ENCODE data around the gene GLOD4.
"Not testable (repeated sequence)": the region's sequence is repeated elsewhere in the genome, so short reads cannot be mapped to it uniquely, and the experiment has no call there.

The GLOD4 gene

DNA sequence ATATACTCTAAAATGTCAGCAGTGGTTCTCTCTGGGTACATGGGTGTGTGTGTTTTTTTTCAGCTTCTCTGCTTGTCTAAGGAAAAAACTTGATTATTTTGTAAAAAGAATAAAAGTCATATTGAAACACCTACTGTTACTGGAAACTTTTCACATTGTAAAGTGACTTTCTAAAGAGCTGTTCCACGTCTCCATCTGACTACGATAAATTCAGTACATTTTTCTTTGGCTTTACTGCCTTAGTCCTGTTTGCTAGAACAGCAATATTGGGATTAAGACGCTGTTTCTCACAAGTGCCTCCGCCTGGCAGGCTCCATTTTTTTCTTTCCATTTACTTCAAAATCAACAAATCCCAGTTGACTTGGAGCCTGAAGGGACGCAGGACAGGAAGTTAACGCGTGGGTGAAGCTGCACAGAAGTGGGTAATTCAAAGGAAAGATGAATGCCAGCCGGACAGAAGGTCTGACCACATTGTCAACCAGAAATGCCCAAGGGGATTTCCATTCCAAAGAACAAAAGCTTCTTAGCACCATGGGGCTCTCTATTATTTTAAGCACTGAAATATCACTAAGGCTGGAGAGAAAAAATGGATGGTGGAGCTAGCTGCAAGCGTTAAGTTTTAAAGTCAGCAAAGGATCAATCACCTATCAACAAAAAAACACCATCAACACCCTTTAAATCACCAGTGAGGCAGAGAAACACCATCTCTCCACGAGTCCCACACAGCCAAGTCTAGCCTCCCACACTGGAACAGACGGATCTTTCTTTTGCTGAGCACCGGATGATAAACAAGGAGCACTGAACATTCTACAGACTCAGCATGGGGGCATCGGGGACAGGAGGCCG, 8.4 kb downstream of the GLOD4 start:
- no peak for DNase-seq (ENCODE audit: low read depth in 2 of 2)

DNA sequence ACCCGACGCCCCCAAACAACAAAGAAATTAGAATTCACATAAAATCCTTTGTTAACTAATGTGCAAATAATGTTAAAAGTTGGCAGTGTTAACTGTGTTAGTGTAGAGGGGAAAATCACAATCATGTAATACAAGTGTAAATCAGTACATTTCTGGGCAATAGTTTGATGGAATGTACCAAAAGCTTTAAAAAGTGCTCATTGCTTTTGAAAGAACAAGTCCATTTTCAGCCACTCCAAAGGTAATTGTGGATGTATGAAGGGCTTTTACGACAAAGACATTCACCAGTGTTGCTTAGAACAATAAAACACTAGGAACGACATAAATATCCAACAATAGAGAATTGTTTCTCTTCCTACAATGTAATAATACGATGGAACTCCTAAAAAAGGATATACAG, 9.1 kb downstream of the GLOD4 start:
- DNase-seq (ENCODE audit: low read depth in 2 of 2) = no peak

DNA sequence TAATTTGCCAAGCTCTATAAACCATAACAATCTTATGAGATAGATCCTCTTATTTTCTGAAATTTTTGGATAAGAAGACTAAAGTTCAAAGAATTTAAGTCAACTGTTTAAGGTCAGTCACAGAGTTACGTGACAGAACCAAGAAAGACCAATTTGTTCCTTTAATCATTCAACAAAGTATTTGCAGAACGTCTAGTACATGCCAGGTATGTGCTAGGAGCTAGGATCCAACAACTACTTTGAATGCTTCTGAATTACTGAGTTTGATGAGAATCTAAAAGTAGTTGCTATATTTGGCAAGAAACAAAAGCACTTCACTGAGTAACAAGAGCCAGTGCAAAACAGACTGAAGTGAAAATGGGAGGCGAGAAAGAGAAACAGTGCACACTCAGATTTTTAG, 15.0 kb downstream of the GLOD4 start:
- DNase-seq (ENCODE audit: low read depth in 2 of 2) = no peak

DNA sequence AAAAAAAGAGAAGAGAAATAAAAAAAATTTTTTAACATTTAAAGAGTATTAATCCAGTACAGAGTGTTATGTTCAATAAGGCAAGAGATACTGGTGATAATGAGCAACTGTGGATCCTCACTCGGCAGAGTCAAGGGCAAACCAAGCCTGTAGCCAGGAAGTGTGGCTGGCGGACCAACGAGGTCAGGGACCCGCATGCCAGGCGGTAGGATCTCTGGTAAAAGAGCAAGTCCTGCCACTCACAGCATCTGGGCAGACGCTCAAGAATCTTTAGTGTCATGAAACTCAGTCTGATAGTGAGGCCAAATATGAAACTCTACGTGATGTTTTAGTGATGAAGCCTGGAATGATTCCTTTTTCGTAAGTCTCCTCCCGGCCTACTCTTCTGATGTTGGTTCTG, 21.7 kb downstream of the GLOD4 start:
- DNase-seq (ENCODE audit: low read depth in 2 of 2) = no peak

DNA sequence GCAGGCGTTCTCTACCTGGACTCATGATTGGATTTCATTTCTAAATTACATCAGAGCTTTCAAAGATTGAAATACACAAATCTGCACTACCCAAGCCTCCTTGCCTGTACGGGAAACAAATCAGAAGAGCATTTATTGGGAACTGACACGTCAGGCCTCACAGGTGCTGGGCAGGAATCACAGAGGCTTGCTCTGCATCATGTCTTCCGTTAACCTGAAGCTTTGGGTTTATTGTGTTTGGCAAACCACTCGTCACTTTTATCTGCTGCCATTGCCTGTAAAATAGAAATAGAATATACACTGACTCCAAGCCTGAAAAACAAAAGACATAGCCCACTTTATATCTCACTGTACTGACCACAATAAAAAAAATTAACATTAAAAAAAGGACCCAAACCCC, 22.1 kb downstream of the GLOD4 start:
- DNase-seq (ENCODE audit: low read depth in 2 of 2) = no peak

DNA sequence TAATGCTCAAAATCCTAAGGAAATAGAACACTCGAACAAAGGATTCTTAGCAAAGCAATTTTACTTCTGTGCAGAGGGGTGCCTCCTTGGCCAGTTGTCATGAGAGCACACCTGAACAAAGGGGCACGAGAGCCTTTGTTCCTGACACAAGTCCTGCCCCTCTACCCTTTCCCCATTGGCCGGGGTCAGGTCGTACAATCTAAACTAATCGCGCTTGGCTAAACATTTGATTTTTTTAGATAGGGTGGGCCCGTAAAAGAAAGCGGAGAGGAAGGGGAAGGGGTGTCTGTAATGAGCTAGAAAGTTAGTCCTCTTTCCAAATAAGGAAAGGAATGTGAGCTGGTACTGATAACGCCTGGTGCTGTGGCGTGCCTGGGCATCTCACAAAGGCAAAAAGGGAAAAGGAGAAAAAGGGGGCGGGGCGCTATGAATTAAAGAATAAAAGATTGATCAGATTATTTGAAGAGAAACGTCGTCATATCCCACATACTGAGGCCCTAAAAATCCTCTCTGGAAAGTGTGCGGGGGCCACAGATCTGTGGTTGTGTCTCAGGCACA, 26.0 kb downstream of the GLOD4 start:
- not testable (repeated sequence) for DNase-seq (ENCODE audit: low read depth in 2 of 2)

DNA sequence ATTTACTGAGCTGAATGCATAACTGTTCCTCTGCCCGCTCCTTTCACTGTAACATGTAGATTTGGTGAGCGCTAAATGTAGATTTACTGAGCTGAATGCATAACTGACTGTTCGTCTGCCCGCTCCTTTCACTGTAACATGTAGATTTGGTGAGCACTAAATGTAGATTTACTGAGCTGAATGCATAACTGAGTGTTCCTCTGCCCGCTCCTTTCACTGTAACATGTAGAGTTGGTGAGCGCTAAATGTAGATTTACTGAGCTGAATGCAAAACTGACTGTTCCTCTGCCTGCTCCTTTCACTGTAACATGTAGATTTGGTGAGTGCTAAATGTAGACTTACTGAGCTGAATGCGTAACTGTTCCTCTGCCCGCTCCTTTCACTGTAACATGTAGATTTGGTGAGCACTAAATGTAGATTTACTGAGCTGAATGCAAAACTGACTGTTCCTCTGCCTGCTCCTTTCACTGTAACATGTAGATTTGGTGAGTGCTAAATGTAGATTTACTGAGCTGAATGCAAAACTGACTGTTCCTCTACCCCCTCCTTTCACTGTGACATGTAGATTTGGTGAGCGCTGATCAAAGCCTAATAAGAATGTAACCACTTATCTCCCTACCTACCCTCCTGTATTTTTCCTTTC, 26.6 kb downstream of the GLOD4 start:
- DNase-seq (ENCODE audit: low read depth in 2 of 2) = not testable (repeated sequence)

DNA sequence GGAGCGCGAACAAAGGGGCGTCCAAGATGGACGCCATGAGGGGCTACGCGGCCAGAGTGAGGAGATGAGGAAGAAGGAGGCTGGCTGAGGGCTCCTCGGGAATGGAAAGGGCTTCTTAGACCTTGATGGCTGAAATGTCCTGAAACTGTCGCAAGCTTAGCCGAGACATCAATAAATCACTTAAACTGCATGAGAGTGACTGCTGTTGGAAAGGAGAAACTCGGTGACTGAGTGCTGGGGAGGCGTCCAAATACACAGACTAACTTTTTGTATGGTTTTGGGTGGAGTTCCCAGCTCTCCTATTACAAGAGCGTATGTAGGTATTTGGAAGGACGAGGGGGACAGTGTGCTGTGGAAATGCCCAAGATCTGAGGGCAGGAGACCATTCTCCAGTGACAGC, 28.7 kb downstream of the GLOD4 start:
- no peak for DNase-seq (ENCODE audit: low read depth in 2 of 2)

DNA sequence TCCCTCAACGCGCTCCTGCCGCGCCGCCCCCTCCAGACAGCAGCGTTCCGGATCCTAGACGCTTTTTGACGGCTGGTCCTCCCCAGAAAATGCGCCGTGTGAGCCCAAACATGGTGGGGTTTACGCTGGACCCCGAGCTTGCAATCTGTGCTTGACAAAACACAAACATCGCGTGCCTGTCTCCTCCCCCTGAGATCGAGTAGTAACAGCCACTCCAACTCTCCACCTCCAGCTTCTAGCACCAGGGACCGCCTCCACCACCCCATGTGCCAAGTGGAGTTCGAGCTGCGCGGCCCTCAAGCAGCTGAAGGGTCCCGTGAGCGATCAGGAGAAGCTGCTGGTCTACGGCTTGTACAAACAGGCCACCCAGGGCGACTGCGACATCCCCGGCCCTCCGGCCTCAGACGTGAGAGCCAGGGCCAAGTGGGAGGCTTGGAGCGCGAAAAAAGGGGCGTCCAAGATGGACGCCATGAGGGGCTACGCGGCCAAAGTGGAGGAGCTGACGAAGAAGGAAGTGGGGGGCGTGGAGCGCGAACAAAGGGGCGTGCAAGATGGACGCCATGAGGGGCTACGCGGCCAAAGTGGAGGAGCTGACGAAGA, 29.4 kb downstream of the GLOD4 start:
- peak in 1 of 2 experiments; percentile 28 for DNase-seq (ENCODE audit: low read depth in 2 of 2)

DNA sequence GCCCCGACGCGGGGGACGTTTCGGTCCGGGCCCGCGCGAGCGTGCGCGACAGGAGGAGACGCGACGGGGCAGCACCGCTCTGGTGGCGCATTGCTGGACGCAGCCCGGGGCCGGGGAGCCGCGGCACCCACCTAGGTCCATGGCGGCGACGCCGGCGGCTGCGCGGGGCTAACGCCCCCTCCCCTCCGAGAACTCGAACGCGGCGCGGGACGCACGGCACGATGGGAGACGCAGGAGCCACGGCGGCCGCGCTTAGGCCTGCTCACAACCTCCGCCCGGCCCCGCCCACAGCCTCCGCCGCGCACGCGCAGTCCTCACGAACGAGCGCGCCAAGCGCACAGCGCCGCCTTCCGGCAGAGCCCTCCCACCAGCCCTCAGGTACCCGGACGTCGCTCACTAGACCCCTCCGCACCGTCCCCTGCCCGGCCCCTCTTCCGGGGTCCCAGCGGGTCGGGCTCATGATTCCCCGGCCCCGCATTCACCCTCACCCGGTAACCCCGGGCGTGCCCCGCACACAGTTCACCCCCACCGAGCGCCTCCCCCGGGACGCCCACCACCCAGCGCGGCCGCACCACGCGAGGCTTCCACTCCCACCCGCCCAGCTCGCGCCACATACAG, 30.0 kb downstream of the GLOD4 start, which contains the start of gene GEMIN4:
Gene GEMIN4, minus strand, starts transcription at position 263 of the 618 bp plus-strand sequence. Its CDS starts 122 bp downstream, at position 141.
- DNase-seq (ENCODE audit: low read depth in 2 of 2) = peak; percentile 68

DNA sequence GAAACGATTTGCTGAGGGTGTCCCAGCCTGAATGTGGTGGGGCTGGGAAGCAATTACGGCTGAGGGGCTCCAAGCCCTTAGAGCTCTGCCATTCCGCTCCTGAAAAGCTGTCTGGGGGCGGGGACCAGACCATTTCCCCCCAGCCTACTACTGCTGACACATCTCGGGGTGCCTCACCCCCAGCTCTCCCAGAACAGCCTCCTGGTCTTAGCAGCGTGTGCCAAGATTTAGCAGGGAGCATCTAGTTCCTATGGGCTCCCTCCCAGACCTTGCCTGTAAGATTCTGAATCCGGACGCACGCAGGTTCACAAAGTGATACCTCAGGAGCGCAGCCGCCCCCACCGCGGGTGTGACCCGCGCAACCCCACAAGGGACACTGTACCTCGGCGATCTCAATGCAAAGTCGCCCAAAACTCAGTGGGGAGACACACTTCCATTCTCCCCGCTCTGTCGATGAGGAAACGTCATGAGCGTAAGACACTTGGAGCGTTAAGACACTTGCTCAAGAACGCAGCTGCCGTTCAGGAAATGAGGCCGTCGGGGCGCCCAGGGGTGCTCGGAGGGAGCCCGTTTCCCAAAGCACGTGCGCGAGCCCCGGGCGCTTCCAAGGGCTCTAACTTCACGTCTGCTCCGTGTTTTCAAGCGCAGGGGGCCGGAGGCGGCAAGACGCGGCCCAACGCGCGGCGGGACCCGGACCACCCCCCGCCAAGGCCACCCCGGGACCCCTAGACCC, 30.6 kb downstream of the GLOD4 start:
- no peak for DNase-seq (ENCODE audit: low read depth in 2 of 2)

DNA sequence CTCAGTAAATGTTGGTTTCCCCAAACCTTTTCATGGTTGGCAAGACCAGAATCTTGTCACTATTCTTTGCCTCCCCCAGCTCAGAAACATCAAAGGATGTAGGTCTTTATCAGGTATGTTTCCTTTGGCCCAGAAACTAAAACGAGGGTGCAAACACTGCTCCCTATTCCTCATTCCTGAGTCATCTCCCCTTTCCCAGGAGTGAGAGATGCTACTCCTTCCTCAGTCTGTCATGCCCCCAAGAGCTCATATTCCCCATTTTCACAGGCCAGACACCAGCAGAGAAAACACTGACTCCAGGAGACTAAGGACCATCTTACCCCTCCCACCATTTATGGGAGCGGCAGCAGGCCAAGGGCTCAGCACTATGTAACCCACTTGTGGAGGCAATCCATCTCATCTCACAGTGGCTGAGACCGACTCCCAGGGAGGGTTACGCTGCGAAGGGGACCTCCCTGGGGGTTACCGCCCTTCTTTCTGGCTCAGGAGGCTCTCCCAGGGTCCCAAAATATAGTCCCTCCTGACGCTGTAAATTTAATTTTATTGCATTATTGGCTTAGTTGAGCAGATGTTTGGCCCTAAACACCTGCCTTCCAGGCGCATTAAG, 31.5 kb downstream of the GLOD4 start:
- no peak for DNase-seq (ENCODE audit: low read depth in 2 of 2)

DNA sequence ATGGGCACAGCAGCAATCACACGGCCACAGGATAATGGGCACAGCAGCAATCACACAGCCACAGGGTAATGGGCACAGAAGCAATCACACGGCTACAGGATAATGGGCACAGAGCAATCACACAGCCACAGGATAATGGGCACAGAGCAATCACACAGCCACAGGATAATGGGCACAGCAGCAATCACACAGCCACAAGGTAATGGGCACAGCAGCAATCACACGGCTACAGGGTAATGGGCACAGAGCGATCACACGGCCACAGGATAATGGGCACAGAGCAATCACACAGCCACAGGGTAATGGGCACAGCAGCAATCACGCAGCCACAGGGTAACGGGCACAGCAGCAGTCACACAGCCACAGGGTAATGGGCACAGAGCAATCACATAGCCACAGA, 32.7 kb downstream of the GLOD4 start:
- DNase-seq (ENCODE audit: low read depth in 2 of 2) = not testable (repeated sequence)

DNA sequence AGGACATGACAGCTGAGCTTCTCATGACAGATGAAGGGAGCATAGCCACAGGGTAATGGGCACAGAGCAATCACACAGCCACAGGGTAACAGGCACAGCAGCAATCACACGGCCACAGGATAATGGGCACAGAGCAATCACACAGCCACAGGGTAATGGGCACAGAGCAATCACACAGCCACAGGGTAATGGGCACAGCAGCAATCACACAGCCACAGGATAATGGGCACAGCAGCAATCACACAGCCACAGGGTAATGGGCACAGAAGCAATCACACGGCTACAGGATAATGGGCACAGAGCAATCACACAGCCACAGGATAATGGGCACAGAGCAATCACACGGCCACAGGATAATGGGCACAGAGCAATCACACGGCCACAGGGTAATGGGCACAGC, 33.5 kb downstream of the GLOD4 start:
- DNase-seq (ENCODE audit: low read depth in 2 of 2) = not testable (repeated sequence)

DNA sequence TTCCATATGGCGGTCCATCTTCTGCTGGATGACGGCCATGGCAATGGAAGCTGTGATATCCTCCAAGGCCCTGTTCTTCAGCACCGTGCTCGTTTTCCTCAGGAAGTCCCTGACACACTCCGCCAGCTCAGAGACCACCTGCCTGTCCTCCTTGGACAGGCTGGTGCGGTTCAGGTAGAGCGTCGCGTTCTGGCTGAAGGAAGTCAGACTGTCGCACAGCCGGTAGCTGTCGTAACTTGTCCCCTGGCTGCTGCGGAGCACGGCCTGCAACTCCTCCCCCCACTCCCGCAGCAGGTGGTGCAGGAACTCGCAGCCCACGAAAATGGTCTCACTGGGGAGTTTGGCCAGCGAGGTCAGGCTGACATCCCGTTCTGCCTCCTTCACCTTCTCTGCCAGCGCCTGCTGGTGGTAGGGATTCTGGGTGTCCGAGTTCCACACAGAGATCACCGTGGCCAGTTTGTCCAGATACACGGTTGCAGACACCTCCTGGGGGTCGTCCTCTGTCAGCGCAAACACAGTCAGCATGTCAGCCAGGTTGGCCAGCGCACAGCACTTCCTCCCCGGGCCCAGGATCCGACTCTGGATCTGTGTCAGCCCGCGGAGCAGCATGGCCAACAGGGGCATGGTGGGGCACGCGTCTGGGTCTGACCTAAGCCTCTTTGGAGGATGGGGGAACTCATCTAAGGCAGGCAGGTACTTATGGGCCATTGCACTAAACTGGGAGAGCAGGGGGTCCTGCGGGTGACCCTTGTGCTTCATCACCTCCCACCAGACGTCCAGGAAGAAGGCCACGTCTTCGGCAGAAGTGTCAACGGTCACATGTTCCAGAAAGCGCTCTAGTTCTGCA, 35.1 kb downstream of the GLOD4 start:
- no peak for DNase-seq (ENCODE audit: low read depth in 2 of 2)

DNA sequence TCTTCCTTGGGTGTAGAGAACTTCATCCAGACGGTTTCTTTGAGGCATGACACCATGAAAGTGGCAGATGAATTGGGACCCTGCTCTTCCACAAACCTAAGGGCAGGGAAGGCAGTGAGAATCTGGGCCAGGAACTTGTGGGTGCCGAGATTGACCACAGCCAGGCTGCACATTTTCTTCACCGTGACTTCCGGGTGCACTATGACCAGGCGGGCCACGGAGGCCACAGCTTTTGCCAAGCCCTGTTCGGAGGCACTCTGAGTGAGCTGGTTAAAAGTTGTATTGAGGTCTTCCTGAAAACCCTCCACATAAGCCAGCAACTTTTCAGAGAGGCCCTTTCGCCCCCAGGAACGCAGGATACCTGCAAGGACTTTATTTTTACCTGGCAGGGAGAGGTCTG, 35.9 kb downstream of the GLOD4 start:
- no peak for DNase-seq (ENCODE audit: low read depth in 2 of 2)

DNA sequence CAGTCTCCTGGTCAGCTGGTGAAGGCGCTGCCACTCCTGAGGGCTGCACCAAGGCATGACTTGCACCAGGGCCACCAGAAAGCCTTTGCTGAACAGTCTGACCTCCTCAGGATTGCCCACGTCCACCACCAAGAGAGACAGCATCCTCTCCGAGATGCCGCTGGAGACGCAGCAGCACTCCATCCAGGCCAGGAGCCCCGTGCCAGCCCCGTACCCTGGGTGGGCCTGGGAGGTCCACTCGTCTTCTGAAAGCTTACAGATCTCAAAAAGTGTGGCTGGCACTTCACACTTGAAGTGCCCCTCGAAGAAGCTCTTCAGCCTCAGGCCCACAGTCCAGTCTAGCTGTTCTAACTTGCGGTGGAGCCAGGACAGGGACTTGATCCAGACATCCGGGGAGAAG, 36.7 kb downstream of the GLOD4 start:
- no peak for DNase-seq (ENCODE audit: low read depth in 2 of 2)

DNA sequence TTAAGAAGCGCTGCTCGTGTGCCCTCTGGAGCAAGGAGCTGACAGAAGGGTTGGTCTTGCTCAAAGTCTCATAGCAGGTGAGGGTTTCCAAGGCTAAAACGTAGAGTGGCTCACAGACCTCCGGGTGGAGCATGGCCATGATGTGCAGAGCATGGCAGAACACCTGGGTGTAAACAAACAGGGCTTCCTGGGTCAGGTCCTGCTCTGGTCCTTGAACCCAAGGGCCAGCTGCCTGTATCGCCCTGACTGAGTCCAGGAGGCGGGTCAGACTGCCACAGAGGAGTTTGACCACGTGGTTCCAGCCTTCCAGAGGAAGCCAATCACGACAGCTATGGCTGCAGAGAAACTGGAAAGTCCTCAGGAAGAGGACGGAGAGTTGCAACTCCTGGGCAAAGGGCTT, 37.1 kb downstream of the GLOD4 start:
- no peak for DNase-seq (ENCODE audit: low read depth in 2 of 2)

DNA sequence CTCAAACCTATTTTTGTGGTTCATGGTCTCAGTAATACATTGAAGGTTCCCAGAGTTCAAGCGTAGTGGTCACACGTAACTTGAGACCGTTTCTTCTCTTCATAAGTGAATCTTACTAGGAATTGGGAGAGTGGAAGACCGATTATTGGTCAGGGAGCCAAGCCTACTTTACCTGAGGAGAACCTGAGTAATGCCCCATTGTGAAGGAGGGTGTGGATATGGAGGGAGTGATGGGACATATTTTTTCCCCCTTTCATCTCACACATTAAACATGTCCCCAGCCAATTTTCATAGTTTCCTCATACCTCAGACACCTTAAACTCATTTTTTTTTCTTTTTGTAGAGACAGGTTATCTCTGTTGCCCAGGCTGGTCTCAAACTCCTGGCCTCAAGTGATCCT, 38.9 kb downstream of the GLOD4 start:
- DNase-seq (ENCODE audit: low read depth in 2 of 2) = no peak

Data from fibroblast of skin of left biceps (primary cell).